Dermis microvascular lymphatic vessel endothelial cell (primary cell): ENCODE data around the gene HMOX2. TPM values are rescaled to one million over a fixed set of nuclear protein-coding genes. Genes with fewer than 3 reads are reported as not detected.
A peak's percentile ranks its signal among the peaks of the same experiment; 100 is the strongest.

Experiments
- DNase-seq, 2 donors: peaks; one replicate each; pipeline versions ENCODE4 v3.0.0 to v3.0.0-alpha.2; 2010; ENCODE audit warnings: low read depth in 2 of 2
- total RNA-seq: library from RNA; depleted of rRNA; stranded (reverse); fragments of >200 nt; gene quantifications from 2 replicates; pipeline ENCODE4 v1.2.1, GENCODE V29; 2014

The HMOX2 gene
- total RNA-seq, result 109 and 153 TPM in 2 replicates

GRCh38 chr16:4475880-4476788, at the start of gene HMOX2:
HMOX2 (plus strand) TSS chr16:4476398; CDS start chr16:4505525, 29,127 bp downstream.
- peak; percentile 82 to 95 for DNase-seq

- no peak for DNase-seq
Observed at GRCh38 chr16:4426722-4427372, 49.4 kb upstream of the HMOX2 start.

GRCh38 chr16:4428500-4428899, 47.7 kb upstream of the HMOX2 start:
- no peak for DNase-seq

- DNase-seq, result no peak
Observed at GRCh38 chr16:4431023-4431422, 45.2 kb upstream of the HMOX2 start.

- no peak for DNase-seq
Observed at GRCh38 chr16:4433228-4433627, 43.0 kb upstream of the HMOX2 start.

DNA sequence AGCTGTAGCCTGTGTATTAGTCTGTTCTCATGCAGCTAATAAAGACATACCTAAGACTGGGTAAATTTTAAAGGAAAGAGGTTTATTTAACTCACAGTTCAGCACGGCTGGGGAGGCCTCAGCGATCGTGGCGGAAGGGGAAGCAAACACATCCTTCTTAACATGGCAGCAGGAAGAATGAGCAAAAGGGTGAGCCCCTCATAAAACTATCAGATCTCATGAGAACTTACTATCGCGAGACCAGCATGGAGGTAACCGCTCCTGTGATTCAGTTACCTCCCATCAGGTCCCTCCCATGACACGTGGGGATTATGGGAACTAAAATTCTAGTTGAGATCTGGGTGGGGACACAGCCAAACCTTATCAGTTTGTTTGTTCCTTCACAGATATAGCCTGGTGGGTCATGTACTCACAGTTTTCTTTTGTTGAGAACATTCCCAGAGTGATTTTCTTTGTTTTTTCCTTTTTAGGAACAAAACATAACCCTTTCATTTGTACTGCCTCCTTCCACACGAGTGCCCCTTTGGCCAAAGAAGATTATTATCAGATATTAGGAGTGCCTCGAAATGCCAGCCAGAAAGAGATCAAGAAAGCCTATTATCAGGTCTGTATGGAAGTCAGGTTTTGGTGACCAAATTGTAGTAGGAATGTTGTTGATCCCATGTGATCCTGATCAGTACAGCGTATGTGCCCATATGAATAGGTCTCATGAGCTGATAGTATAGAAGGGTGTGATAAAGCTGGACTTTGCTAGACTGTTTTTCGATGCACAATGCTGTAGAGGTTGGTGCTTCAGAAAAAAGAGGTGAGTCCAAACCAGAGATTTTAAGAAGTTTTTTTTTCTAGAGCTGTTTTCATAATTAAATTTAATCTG, 42.0 kb upstream of the HMOX2 start:
- DNase-seq, result no peak

GRCh38 chr16:4435337-4436067, 40.7 kb upstream of the HMOX2 start:
- DNase-seq, result no peak

DNA sequence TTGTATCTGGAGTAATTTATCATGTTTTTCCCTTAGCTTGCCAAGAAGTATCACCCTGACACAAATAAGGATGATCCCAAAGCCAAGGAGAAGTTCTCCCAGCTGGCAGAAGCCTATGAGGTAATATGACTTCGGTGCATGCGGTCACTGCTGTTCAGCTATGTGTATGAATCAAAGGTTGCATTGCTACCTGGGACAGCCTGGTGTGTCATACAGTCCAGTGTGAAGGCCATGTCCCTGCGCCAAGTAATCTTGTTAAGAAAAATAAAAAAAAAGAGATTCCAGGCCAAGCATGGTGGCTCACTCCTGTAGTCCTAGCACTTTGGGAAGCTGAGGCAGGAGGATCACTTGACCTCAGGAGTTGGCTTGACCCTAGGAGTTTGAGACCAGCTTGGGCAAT, 38.8 kb upstream of the HMOX2 start:
- DNase-seq, result no peak

DNA sequence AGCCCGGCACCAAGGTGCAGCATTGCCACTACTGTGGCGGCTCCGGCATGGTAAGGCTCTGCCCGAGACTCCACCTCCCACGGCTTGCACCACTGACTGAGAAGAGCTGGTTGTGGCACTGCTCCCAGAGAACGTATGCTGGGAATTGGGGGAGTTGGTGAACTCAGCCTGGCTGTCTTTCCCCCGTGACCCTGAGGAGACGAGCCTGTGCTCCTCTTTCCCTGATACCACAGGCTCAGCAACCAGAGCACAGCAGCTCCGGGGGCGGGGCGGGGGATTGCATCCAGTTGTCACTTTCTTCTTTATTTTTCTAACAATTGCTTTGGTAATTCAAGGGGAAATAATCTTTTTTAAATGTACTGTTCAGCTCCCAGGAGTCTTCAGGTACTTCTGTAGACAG, 33.8 kb upstream of the HMOX2 start:
- DNase-seq, result no peak

DNA sequence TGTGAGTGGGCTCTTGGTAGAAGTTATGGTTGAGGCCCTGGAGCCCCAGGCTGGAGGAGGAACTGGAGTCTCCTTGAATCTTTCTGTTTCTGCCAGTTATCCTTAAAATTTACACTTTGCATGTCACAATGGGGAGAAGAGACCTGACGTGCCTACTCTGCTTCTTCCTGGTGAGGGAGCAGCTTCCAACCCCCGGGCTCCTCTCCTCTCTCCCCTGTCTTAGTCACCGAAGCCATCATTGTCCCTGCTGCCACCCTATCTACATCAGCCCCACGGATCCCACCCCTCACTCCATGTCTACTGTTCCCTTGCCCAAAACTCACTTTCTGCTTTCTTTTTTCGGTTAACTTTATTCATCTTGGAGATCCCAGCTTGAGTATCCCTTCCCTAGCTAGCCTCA, 32.9 kb upstream of the HMOX2 start:
- DNase-seq, result no peak

DNA sequence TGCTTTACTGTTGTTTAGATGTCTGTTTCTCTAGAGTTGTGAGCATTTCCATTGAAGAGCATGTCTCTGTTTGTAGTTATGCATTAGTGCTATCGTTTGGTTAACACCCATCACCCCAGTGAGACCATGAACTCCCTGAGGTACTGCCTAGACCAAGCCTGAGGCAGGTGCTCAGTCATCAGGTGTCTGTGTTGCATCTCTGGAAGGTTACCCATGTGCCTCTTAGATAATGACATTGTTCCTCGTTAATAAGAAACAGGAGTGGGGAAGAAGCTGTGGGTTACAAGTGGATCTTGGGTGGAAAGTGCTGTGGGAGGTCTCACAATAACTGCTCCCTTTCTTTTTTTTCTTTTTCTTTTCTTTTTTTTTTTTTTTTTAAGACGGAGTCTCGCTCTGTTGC, 32.2 kb upstream of the HMOX2 start:
- no peak for DNase-seq

DNA sequence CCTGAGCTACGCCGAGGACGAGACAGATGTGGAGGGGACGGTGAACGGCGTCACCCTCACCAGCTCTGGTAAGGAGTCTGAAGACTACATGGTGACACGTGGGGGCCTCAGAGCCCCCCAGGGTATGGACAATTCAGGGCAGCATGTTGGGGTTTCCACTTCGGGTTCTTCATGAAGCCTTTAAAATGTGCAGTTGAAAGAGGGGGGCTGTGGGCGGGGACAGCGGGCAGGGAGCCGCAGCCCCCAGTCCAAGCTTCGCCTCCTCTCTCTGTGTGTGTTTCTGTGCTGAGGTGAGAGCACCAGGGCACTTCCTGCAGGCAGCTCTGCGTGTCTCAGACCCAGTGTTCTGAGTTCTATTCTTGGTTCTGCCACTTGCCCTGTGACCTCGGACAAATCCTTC, 25.8 kb upstream of the HMOX2 start:
- no peak for DNase-seq

GRCh38 chr16:4450931-4451519, 25.2 kb upstream of the HMOX2 start:
- DNase-seq, result no peak

GRCh38 chr16:4452674-4453073, 23.5 kb upstream of the HMOX2 start:
- DNase-seq, result no peak

DNA sequence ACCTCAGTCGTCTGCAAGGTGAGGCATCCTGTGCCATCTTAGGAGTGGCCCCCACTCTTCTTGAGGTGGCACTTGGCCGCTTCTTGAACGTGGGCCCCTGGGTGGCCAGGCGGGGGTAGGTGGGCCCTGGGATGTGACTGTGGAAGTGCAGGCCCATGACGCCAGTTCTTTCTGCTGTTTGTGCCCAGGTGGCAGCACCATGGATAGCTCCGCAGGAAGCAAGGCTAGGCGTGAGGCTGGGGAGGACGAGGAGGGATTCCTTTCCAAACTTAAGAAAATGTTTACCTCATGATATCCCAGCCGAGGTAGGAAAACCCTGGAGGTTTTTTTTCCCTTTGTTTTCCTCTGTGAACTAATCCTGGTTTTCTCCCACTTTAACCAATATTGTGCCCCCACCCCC, 21.6 kb upstream of the HMOX2 start:
- DNase-seq, result no peak

DNA sequence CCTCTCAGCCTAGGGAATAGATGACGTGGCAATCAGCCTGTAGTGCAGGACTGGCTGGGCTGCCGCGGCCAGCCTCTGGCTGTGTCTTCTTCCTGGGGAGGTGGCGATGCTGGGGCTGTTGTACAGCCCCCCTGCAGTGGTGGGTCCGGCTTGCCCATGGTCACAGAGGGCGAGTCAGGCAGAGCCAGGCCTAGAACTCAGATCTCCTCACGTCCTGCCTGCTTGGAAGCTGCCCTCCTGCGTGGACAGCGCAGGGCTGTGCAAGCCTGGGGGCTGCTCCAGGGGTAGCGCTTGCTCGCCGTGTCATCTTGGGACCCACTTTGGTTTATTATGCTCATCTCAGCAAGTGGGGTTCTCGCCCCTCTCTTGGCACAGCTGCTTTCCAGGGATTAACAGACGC, 21.1 kb upstream of the HMOX2 start:
- no peak for DNase-seq

- no peak for DNase-seq
Observed at GRCh38 chr16:4455951-4456350, 20.2 kb upstream of the HMOX2 start.

DNA sequence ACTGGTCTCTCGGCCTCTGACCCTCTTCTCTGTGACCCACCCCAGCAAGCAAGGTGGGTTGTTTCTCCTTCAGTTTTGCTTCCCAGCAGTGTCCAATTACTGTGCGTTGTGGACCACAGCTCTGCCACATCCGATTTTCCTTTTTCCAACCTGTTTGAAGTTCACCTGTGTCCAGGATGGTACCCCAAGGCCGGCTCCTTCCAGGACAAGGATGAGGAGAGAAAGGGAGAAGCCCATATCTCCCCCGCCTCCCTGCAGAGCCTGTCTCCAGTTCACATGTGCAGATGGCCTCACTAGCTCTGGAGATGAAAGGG, 15.3 kb upstream of the HMOX2 start:
- DNase-seq, result no peak

- no peak for DNase-seq
Observed at GRCh38 chr16:4461250-4462085, 14.7 kb upstream of the HMOX2 start.

DNA sequence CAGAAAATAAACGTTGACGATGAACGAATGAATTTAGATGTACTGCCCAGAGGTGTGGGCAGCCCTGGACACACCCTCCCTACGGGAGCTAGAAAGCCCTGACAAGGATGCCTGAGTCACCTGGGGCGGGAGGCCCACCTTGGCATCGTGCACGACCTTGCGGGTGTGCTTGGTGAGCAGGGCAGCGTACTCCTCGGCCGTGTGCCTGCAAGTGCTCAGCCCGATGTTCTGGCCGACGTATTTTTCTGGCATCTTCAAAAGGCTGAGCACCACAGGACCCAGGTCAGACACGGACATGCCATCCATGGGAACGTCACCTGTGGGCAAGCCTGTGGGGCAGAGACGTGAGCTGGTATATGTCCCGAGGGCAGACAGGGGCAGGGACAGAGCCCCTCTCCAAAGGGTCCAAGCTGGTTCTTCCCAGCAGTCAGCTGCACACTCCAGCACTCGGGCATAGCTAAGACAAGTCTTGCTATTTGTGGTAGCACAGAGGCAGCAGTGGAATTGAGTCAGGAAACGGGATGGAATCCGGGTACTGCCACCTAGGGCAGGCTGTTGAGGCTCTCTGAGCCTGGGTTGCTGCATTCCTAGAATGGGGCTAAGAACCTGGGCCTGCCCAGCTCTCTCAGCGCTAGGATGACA, 12.6 kb upstream of the HMOX2 start:
- DNase-seq, result no peak
